ENCODE data around the gene IL5.

DNA sequence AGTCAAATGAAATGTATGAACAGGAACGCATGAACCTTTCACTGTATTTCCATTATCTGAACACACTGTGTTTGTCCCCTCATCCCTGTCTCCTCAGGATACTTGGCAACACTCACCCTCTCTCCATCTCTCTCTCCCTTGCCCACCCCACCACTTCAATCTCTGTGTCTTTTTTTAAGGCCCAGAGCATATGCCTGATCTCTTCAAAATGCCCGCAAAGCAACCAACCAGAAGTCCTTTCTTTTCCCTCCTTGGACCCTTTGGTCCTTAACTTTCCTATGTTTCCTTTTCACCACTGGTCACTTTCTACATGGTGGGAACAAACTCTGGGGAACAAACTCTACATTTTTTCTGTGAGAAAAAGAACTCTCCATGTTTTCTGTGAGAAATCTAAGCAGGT lies 49.5 kb downstream of the IL5 start:
- TF ChIP-seq, protein P1, sequence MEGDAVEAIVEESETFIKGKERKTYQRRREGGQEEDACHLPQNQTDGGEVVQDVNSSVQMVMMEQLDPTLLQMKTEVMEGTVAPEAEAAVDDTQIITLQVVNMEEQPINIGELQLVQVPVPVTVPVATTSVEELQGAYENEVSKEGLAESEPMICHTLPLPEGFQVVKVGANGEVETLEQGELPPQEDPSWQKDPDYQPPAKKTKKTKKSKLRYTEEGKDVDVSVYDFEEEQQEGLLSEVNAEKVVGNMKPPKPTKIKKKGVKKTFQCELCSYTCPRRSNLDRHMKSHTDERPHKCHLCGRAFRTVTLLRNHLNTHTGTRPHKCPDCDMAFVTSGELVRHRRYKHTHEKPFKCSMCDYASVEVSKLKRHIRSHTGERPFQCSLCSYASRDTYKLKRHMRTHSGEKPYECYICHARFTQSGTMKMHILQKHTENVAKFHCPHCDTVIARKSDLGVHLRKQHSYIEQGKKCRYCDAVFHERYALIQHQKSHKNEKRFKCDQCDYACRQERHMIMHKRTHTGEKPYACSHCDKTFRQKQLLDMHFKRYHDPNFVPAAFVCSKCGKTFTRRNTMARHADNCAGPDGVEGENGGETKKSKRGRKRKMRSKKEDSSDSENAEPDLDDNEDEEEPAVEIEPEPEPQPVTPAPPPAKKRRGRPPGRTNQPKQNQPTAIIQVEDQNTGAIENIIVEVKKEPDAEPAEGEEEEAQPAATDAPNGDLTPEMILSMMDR (IDR thresholded peaks at IDR 0.05; ENCODE audit: low read depth, low read length, missing input control) = no peak
- TF ChIP-seq, protein P2, sequence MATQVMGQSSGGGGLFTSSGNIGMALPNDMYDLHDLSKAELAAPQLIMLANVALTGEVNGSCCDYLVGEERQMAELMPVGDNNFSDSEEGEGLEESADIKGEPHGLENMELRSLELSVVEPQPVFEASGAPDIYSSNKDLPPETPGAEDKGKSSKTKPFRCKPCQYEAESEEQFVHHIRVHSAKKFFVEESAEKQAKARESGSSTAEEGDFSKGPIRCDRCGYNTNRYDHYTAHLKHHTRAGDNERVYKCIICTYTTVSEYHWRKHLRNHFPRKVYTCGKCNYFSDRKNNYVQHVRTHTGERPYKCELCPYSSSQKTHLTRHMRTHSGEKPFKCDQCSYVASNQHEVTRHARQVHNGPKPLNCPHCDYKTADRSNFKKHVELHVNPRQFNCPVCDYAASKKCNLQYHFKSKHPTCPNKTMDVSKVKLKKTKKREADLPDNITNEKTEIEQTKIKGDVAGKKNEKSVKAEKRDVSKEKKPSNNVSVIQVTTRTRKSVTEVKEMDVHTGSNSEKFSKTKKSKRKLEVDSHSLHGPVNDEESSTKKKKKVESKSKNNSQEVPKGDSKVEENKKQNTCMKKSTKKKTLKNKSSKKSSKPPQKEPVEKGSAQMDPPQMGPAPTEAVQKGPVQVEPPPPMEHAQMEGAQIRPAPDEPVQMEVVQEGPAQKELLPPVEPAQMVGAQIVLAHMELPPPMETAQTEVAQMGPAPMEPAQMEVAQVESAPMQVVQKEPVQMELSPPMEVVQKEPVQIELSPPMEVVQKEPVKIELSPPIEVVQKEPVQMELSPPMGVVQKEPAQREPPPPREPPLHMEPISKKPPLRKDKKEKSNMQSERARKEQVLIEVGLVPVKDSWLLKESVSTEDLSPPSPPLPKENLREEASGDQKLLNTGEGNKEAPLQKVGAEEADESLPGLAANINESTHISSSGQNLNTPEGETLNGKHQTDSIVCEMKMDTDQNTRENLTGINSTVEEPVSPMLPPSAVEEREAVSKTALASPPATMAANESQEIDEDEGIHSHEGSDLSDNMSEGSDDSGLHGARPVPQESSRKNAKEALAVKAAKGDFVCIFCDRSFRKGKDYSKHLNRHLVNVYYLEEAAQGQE (IDR thresholded peaks at IDR 0.05) = no peak
- TF ChIP-seq JUND (IDR thresholded peaks at IDR 0.05) (no peak), TAF1 (conservative IDR thresholded peaks at IDR 0.05) (no peak), YY1 (IDR thresholded peaks at IDR 0.05) (no peak), HNF4A (conservative IDR thresholded peaks at IDR 0.05) (no peak), SP1 (IDR thresholded peaks at IDR 0.05) (no peak), RXRA (IDR thresholded peaks at IDR 0.05) (no peak), RAD21 (IDR thresholded peaks at IDR 0.05) (no peak), EGR1 (IDR thresholded peaks at IDR 0.05; ENCODE audit: low read depth in 2 of 2) (no peak), GABPA (IDR thresholded peaks at IDR 0.05 in 1 of 2, conservative IDR thresholded peaks at IDR 0.05 in 1 of 2) (no peak)
- TF ChIP-seq, protein P3, sequence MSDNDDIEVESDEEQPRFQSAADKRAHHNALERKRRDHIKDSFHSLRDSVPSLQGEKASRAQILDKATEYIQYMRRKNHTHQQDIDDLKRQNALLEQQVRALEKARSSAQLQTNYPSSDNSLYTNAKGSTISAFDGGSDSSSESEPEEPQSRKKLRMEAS (IDR thresholded peaks at IDR 0.05) = no peak
- TF ChIP-seq, protein P4, sequence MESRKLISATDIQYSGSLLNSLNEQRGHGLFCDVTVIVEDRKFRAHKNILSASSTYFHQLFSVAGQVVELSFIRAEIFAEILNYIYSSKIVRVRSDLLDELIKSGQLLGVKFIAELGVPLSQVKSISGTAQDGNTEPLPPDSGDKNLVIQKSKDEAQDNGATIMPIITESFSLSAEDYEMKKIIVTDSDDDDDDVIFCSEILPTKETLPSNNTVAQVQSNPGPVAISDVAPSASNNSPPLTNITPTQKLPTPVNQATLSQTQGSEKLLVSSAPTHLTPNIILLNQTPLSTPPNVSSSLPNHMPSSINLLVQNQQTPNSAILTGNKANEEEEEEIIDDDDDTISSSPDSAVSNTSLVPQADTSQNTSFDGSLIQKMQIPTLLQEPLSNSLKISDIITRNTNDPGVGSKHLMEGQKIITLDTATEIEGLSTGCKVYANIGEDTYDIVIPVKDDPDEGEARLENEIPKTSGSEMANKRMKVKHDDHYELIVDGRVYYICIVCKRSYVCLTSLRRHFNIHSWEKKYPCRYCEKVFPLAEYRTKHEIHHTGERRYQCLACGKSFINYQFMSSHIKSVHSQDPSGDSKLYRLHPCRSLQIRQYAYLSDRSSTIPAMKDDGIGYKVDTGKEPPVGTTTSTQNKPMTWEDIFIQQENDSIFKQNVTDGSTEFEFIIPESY (IDR thresholded peaks at IDR 0.05) = no peak
- TF ChIP-seq, protein P5, sequence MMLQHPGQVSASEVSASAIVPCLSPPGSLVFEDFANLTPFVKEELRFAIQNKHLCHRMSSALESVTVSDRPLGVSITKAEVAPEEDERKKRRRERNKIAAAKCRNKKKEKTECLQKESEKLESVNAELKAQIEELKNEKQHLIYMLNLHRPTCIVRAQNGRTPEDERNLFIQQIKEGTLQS (IDR thresholded peaks at IDR 0.05) = no peak
